MM.1S (cell line): Measurements from ENCODE around the gene IFI30.

ENCODE experiments used
- DNase-seq: peaks from one replicate; pipeline ENCODE4 v3.0.0-alpha.2; 2015
- H2AFZ ChIP-seq: fragments of 300-600 bp; sonication (generic); 2 replicates; pipeline ENCODE4 v1.6.0; 2016; ENCODE audit warnings: antibody characterized with exemption, low read length
- H3F3A ChIP-seq: fragments of 300-600 bp; sonication (generic); 2 replicates; pipeline ENCODE4 v1.6.1; 2016; ENCODE audit warnings: mild to moderate bottlenecking, antibody characterized with exemption, low read length, moderate library complexity, mixed read lengths; ENCODE audit not compliant: insufficient read depth
- H3K27ac ChIP-seq: fragments of 300-600 bp; sonication (generic); 2 replicates; pipeline ENCODE4 v1.5.1; 2016; ENCODE audit warnings: mild to moderate bottlenecking, low read length
- H3K27me3 ChIP-seq: fragments of 300-600 bp; sonication (generic); replicated peaks from 2 replicates; pipeline ENCODE4 v1.6.0; 2016; ENCODE audit warnings: low read length; ENCODE audit not compliant: insufficient read depth
- H3K36me3 ChIP-seq: fragments of 300-600 bp; sonication (generic); replicated peaks from 2 replicates; pipeline ENCODE4 v1.6.1; 2016; ENCODE audit warnings: mild to moderate bottlenecking, low read length, mixed read lengths; ENCODE audit not compliant: insufficient read depth
- H3K4me1 ChIP-seq: fragments of 300-600 bp; sonication (generic); 2 replicates; pipeline ENCODE4 v1.6.1; 2016; ENCODE audit warnings: low read length, mixed read lengths
- H3K4me2 ChIP-seq: fragments of 300-600 bp; sonication (generic); 2 replicates; pipeline ENCODE4 v1.6.0; 2016; ENCODE audit warnings: low read depth, low read length
- H3K4me3 ChIP-seq: fragments of 300-600 bp; sonication (generic); 2 replicates; pipeline ENCODE4 v1.5.1; 2016; ENCODE audit warnings: low read length, mixed read lengths
- H3K79me2 ChIP-seq: fragments of 300-600 bp; sonication (generic); 2 replicates; pipeline ENCODE4 v1.6.1; 2016; ENCODE audit warnings: mixed run types, low read length, mixed read lengths
- H3K9ac ChIP-seq: fragments of 300-600 bp; sonication (generic); 2 replicates; pipeline ENCODE4 v1.6.1; 2016; ENCODE audit warnings: low read length, mixed read lengths
- H3K9me2 ChIP-seq: fragments of 300-600 bp; sonication (generic); replicated peaks from 2 replicates; pipeline ENCODE4 v1.6.1; 2016; ENCODE audit warnings: mild to moderate bottlenecking, low read length, mixed read lengths; ENCODE audit not compliant: insufficient read depth
- H3K9me3 ChIP-seq: fragments of 300-600 bp; sonication (generic); replicated peaks from 2 replicates; pipeline ENCODE4 v1.6.1; 2016; ENCODE audit warnings: mild to moderate bottlenecking, low read length, mixed read lengths; ENCODE audit not compliant: insufficient read depth
- H4K20me1 ChIP-seq: fragments of 300-600 bp; sonication (generic); 2 replicates; pipeline ENCODE4 v1.6.1; 2016; ENCODE audit warnings: mild to moderate bottlenecking, low read length, moderate library complexity, mixed read lengths; ENCODE audit not compliant: insufficient read depth
- CTCF ChIP-seq: fragments of 300-600 bp; sonication (generic); IDR thresholded peaks from 2 replicates; pipeline ENCODE4 v1.5.1; 2016; ENCODE audit warnings: antibody characterized with exemption, low read length, mixed read lengths
- EZH2 ChIP-seq: fragments of 300-600 bp; sonication (generic); optimal IDR thresholded peaks from 2 replicates; pipeline ENCODE3; 2017; ENCODE audit warnings: low read depth, mild to moderate bottlenecking, antibody characterized with exemption, low read length, mixed read lengths
- EZH2phosphoT487 ChIP-seq: fragments of 300-600 bp; sonication (generic); IDR thresholded peaks from 2 replicates; pipeline ENCODE4 v1.6.1; 2018; ENCODE audit warnings: antibody characterized with exemption, low read length

IFI30 gene

DNA sequence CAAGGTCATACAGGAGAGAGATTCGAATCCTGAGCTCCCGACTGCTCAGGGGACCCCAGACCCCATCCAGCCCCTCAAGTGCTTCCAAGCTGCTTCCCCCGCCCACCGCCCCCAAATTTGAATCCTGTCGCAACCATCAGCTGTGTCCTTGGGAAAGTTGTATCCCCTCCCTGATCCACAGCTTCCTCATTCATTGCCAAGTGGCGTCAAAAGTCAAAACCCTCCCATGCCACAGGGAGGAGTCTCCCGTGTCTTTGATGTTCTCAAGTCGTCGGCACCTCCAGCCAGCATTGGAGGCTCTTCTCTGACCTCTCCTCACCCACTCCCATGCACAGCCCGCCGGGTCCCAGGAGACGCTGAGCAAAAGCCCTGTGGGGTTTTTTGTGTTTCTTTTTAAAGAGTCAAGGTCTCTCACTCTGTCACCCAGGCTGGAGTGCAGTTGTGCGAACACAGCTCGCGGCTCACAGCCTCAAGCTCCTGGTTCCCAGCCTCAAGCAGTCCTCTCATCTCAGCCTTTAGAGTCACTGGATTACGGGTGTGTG, 2.8 kb upstream of the IFI30 start:
- no peak for DNase-seq
- H4K20me1 ChIP-seq: no peaks in the 10 kb centered on the region
- H3K9me2 ChIP-seq: no peaks in the 10 kb centered on the region
- no peaks in the 10 kb centered on the region for H3K9me3 ChIP-seq
- H2AFZ ChIP-seq: no peak overlapping the region
- TF ChIP-seq EZH2: no peak
- TF ChIP-seq CTCF: no peak
- no peak for TF ChIP-seq EZH2phosphoT487
- H3K79me2 ChIP-seq: peaks cover 5% of the 10 kb centered on the region; the same call in 1 of the 2 replicates
- peaks cover 8% of the 10 kb centered on the region; the same call in 1 of the 2 replicates for H3K4me1 ChIP-seq
- H3K4me2 ChIP-seq: no peak overlapping the region
- H3K27ac ChIP-seq: no peak overlapping the region
- H3K27me3 ChIP-seq: no peaks in the 10 kb centered on the region
- no peak overlapping the region for H3K4me3 ChIP-seq
- no peak overlapping the region for H3K9ac ChIP-seq
- no peaks in the 10 kb centered on the region for H3K36me3 ChIP-seq
- H3F3A ChIP-seq: peaks cover 10% of the 10 kb centered on the region; the same call in 1 of the 2 replicates

- Histone ChIP-seq H3K9me3 (no peaks in the 10 kb centered on the region), H3K27ac (no peak overlapping the region), H3K4me3 (no peak overlapping the region), H4K20me1 (no peaks in the 10 kb centered on the region), H3K9ac (no peak overlapping the region), H3K27me3 (no peaks in the 10 kb centered on the region), H3F3A (peaks cover 10% of the 10 kb centered on the region; the same call in 1 of the 2 replicates), H3K79me2 (peaks cover 5% of the 10 kb centered on the region; the same call in 1 of the 2 replicates), H3K4me2 (no peak overlapping the region), H3K36me3 (no peaks in the 10 kb centered on the region), H3K4me1 (peaks cover 8% of the 10 kb centered on the region; the same call in 1 of the 2 replicates), H2AFZ (no peak overlapping the region), H3K9me2 (no peaks in the 10 kb centered on the region)
- TF ChIP-seq CTCF: no peak
- DNase-seq: peak; percentile 1
Measured at GRCh38 chr19:18171605-18172327, 1.8 kb upstream of the IFI30 start.

- Histone ChIP-seq H2AFZ (no peak overlapping the region), H3K79me2 (peaks cover 5% of the 10 kb centered on the region; the same call in 1 of the 2 replicates), H3K9me3 (no peaks in the 10 kb centered on the region), H3K27ac (no peak overlapping the region), H3K27me3 (no peaks in the 10 kb centered on the region), H3K4me2 (no peak overlapping the region), H3K4me3 (no peak overlapping the region), H3K9ac (no peak overlapping the region), H3K9me2 (no peaks in the 10 kb centered on the region), H3K4me1 (peaks cover 8% of the 10 kb centered on the region; the same call in 1 of the 2 replicates), H3K36me3 (no peaks in the 10 kb centered on the region), H4K20me1 (no peaks in the 10 kb centered on the region), H3F3A (peaks cover 10% of the 10 kb centered on the region; the same call in 1 of the 2 replicates)
- no peak for TF ChIP-seq CTCF
- TF ChIP-seq EZH2: no peak
- no peak for TF ChIP-seq EZH2phosphoT487
- no peak for DNase-seq
Measured at GRCh38 chr19:18172331-18173053, 1.1 kb upstream of the IFI30 start.
